Stimulated activated CD4-positive, alpha-beta T cell treated with anti-CD3 and anti-CD28 coated beads, Interleukin-1b, Interleukin-23, amount 100 ng/mL, for 24 hours (primary cell): ENCODE measurements around the gene ECM2.

Experiments used
- DNase-seq, 4 experiments: peaks; one replicate each; pipeline ENCODE4 v3.0.0-alpha.2; 2020; ENCODE audit warnings: low read depth in 4 of 4, low spot score in 1 of 4

Gene ECM2

DNA sequence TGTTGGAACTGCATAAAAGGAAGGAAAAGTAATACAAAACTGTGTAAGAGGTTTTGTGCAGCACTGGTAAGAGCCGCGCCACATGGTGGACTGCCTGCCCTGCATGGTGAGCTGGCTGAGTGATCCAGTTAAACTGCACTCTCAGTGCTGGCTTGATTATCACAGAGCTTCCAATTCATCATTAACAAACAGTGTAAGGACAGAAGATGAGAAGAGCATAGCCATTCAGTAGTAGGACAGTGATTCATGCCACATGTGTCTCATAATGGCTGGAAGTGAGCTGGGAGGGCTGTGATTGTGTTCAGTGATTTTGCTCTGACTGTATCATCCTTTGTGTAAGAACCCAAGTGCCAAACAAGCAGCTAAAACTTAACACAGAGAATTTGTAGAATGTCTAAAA is 67.6 kb downstream of the ECM2 start:
- no peak for DNase-seq

DNA sequence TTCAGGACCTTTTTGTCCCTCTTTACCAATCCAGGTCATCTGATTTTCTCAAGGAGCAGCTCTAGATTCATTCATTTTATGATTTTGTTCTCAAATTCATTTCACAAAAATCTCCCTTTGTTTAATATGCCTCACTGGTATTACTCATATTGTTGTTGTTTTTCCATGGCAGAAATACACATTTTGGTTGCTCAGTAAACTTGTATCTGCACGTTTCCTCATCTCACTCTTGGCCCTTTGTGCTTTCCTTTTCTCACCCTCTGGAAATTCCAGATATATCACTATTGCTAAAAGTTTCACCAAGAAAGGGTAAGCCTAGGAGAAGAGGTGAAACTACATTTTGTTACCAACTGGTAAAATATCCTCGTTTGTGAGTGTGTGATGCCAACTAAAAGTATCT is 68.3 kb downstream of the ECM2 start:
- no peak for DNase-seq

DNA sequence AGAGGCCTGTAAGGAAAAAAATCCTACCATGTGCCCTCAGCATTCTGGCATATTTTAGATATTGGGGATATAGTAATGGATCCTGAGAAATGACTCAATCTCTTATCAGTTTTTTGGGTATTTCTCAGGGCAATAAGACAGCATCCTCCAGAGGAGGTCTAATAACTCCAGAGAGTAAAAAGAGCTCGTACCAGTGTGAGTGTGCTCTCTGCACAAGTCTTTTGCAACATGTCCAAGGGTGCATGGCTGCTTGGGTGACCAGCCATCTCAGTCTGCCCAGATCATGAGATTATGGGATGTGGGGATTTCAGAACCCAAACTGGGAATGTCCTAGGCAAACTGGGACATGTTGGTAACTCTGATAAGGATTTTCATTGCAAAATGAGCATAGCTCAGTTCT is 68.7 kb downstream of the ECM2 start:
- DNase-seq: no peak

DNA sequence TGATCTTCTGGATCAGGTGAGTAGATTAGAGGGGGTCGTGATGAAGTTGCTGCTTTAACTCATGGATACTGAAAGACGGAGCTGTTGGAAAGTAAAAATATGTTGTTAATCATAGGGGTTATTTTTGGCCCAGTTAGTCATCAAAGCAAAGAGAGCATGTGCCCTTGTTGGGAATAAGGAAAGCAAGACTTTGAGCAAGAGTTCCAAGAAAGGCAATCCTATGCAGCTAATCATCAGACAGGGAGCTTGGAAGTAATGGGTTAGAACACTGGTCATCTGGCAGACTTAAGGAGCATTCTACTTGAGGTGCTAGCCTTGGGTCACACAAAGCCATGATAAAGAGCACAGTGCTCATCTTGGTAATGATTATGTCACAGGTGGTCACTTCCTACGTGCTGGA is 71.8 kb downstream of the ECM2 start:
- no peak for DNase-seq

DNA sequence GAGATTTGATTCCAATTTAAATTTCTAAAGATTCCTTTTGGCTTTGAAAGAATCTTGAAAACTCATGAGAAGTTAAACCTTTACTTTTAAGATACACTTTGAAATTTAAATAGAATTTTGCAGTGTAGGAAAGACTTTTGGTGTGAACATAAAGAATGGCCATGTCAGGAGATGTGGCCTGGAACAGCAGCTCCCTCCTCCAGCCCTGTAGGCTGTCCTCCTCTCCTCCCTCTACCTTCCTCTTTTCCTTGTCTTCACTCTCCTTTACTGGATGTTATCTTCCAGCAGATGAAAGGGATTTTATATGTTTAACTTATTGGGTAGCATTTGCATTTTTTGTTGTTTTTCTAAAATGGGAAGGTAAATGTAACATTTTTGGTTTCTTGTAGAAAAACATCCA is 72.4 kb downstream of the ECM2 start:
- DNase-seq: no peak

DNA sequence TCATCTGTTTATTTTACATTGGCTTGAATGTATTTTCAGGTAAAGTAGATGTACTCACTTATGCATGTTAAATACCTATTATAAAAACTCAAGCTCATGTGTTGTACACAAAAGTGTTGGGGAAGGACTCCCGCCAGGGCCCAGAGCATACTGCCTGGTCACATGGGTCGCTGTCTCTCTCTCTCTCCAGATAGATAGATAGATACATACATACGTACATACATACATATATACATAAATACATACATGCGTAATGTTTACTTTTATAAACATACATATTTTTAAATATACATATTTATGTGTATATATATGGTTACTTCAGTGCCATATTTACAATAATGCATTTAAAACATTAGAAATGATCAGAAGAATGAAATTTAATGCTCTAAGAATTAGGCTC is 78.2 kb downstream of the ECM2 start:
- no peak for DNase-seq

DNA sequence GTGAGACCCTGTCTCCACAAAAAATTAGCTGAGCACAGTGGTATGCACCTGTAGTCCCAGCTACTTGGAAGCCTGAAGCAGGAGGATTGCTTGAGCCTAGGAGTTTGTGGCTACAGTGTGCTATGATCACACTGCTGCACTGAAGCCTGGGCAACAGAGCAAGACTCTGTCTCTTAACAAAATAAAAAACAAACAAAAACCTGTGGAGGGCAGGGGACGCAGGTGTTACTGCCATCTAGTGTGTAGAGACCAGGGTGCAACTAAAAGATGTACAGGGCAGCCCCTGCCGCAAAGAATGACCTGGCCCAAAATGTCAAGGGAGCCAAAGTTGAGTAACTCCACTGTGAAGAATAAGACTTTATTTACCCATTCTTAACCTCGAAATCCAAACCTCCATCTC is 80.6 kb downstream of the ECM2 start:
- no peak for DNase-seq

DNA sequence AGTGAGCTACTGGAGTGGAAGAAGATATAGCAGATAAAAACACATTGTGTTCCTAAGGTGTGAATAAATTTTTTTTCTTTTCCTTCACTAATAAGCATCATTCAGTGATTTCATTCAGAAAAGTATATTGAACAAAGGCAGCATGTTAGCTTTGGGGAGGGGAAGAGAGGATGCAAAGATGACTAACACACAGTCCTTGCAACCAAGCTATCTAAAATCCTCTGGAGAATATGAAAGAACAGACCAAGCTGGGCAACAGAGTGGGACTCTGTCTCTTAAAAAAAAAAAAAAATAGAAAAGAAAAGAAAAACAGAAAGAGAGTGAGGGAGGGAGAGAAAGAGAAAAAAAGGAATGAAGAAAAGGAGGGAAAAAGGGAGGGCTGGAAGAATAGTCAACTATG is 89.3 kb downstream of the ECM2 start:
- no peak for DNase-seq
